Thyroid gland (tissue), 4 donors: ENCODE measurements around the gene TRIM37.

Source experiments
- POLR2A ChIP-seq, 2 donors: fragments of 450-650 bp; IDR thresholded peaks; one replicate each; pipeline ENCODE4 v1.6.1; 2017; ENCODE audit warnings: antibody characterized with exemption in 2 of 2, mild to moderate bottlenecking in 2 of 2, moderate library complexity in 1 of 2
- TF ChIP-seq, protein P1 (sequence below), 6 experiments: fragments of 200-600 bp in 3 of 6; fragments of 450-650 bp in 3 of 6; sonication (generic) in 3 of 6; IDR thresholded peaks; one replicate each; pipeline ENCODE4 v1.5.1; 2016 to 2019; ENCODE audit warnings: antibody characterized with exemption in 6 of 6, mild to moderate bottlenecking in 2 of 6, inconsistent platforms in 1 of 6, moderate library complexity in 1 of 6

DNA sequence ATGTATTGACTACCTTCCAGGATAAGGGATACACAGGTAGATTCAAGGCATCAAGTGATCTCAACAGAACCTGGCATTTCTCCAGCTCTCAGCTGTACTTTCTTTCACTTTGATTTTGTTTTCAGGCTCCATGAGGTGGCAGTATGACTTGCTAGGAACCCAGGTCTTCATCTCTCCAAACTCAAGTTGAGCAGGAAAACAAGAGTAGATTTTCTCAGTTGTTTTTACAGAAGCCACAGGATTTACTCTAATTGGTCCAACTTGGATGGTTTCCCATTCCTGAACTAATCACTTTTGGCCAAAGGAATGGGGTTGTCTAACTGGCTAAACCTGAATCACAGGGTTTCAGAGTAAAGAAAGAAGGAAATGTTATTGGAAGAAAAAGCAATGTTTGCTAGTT lies 146.6 kb downstream of the TRIM37 start:
- TF ChIP-seq POLR2A (IDR thresholded peaks at IDR 0.05), result no peak
- TF ChIP-seq, protein P1, sequence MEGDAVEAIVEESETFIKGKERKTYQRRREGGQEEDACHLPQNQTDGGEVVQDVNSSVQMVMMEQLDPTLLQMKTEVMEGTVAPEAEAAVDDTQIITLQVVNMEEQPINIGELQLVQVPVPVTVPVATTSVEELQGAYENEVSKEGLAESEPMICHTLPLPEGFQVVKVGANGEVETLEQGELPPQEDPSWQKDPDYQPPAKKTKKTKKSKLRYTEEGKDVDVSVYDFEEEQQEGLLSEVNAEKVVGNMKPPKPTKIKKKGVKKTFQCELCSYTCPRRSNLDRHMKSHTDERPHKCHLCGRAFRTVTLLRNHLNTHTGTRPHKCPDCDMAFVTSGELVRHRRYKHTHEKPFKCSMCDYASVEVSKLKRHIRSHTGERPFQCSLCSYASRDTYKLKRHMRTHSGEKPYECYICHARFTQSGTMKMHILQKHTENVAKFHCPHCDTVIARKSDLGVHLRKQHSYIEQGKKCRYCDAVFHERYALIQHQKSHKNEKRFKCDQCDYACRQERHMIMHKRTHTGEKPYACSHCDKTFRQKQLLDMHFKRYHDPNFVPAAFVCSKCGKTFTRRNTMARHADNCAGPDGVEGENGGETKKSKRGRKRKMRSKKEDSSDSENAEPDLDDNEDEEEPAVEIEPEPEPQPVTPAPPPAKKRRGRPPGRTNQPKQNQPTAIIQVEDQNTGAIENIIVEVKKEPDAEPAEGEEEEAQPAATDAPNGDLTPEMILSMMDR (IDR thresholded peaks at IDR 0.05), result peak in 5 of 6 experiments; percentile 23 to 64 (median 51)
